Astrocyte (in vitro differentiated cells and primary cell): ENCODE results near the gene NHLRC4. TPM values are rescaled to one million over a fixed set of nuclear protein-coding genes. Genes with fewer than 3 reads are reported as not detected.

Source experiments
- DNase-seq: peaks from one replicate; pipeline ENCODE4 v3.0.0-alpha.2; 2010; ENCODE audit warnings: low read depth
- FAIRE-seq: peaks from 2 replicates; lab custom pipeline; 2011; peaks lifted over from hg19 to GRCh38; lab: Jason Lieb, UNC
- H2AFZ ChIP-seq: 2 replicates; pipeline ENCODE4 v1.6.0; 2012; ENCODE audit warnings: low read depth, low read length, inconsistent platforms
- H3K27ac ChIP-seq: 2 replicates; pipeline ENCODE4 v1.5.1; 2011; ENCODE audit warnings: low read depth, low read length, inconsistent platforms
- H3K27me3 ChIP-seq: 2 replicates; pipeline ENCODE4 v1.6.0; 2011; ENCODE audit warnings: low read length, inconsistent platforms; ENCODE audit not compliant: insufficient read depth
- H3K36me3 ChIP-seq: 2 replicates; pipeline ENCODE4 v1.5.1; 2011; ENCODE audit warnings: low read length, inconsistent platforms; ENCODE audit not compliant: insufficient read depth
- H3K4me1 ChIP-seq: 2 replicates; pipeline ENCODE4 v1.5.1; 2011; ENCODE audit warnings: low read length, inconsistent platforms; ENCODE audit not compliant: insufficient read depth
- H3K4me2 ChIP-seq: 2 replicates; pipeline ENCODE4 v1.6.0; 2012; ENCODE audit warnings: low read length, inconsistent platforms
- H3K4me3 ChIP-seq: 2 replicates; pipeline ENCODE4 v1.5.1; 2011; ENCODE audit warnings: low read depth, mild to moderate bottlenecking, low read length, inconsistent platforms; ENCODE audit not compliant: insufficient read depth
- H3K79me2 ChIP-seq: 2 replicates; pipeline ENCODE4 v1.6.0; 2012; ENCODE audit warnings: mild to moderate bottlenecking, low read length, inconsistent platforms; ENCODE audit not compliant: insufficient read depth
- H3K9ac ChIP-seq: 2 replicates; pipeline ENCODE4 v1.6.0; 2012; ENCODE audit warnings: mild to moderate bottlenecking, low read length, inconsistent platforms
- H3K9me3 ChIP-seq: 2 replicates; pipeline ENCODE4 v1.5.1; 2012; ENCODE audit warnings: low read depth, mild to moderate bottlenecking, low read length, inconsistent platforms; ENCODE audit not compliant: insufficient read depth
- H4K20me1 ChIP-seq: 2 replicates; pipeline ENCODE4 v1.6.0; 2012; ENCODE audit warnings: low read length, inconsistent platforms; ENCODE audit not compliant: insufficient read depth
- H3K27ac Mint-ChIP-seq: one replicate; pipeline ENCODE4 v1.8.0; 2021; ENCODE audit warnings: mild to moderate bottlenecking, mixed read lengths; ENCODE audit not compliant: unreplicated experiment
- H3K27me3 Mint-ChIP-seq: one replicate; pipeline ENCODE4 v1.8.0; 2021; ENCODE audit warnings: low read depth, mixed read lengths; ENCODE audit not compliant: unreplicated experiment
- H3K36me3 Mint-ChIP-seq: one replicate; pipeline ENCODE4 v1.8.0; 2021; ENCODE audit warnings: low read depth, mixed read lengths; ENCODE audit not compliant: unreplicated experiment
- H3K4me1 Mint-ChIP-seq: one replicate; pipeline ENCODE4 v1.8.0; 2021; ENCODE audit warnings: low read depth, mixed read lengths; ENCODE audit not compliant: unreplicated experiment
- H3K4me3 Mint-ChIP-seq: one replicate; pipeline ENCODE4 v1.8.0; 2021; ENCODE audit warnings: mild to moderate bottlenecking, moderate library complexity, mixed read lengths; ENCODE audit not compliant: unreplicated experiment
- H3K9me3 Mint-ChIP-seq: one replicate; pipeline ENCODE4 v1.8.0; 2021; ENCODE audit warnings: mild to moderate bottlenecking, mixed read lengths; ENCODE audit not compliant: unreplicated experiment
- CTCF ChIP-seq: IDR thresholded peaks from 2 replicates; pipeline ENCODE4 v1.5.1; 2011; ENCODE audit warnings: low read depth, mild to moderate bottlenecking, inconsistent platforms, low read length, moderate library complexity; ENCODE audit not compliant: insufficient read depth
- EZH2 ChIP-seq: IDR thresholded peaks from 2 replicates; pipeline ENCODE4 v1.6.1; 2012; ENCODE audit warnings: mild to moderate bottlenecking, low read length, inconsistent platforms; ENCODE audit not compliant: insufficient read depth
- total RNA-seq: library from RNA; stranded (reverse); gene quantifications from 2 replicates; pipeline ENCODE4 v1.2.1, GENCODE V29; 2021

The NHLRC4 gene
- total RNA-seq, 1 donor from 2014 or later, result 0.73 TPM

GRCh38 chr16:560701-561412, 5.9 kb upstream of the NHLRC4 start:
- Histone ChIP-seq H3K79me2 (no peaks in the 10 kb centered on the region), H3K36me3 (no peaks in the 10 kb centered on the region), H3K27me3 (peaks cover 21% of the 10 kb centered on the region), H3K9me3 (no peaks in the 10 kb centered on the region), H3K4me2 (no peak overlapping the region), H3K4me1 (no peaks in the 10 kb centered on the region), H3K27ac (no peak overlapping the region), H4K20me1 (no peaks in the 10 kb centered on the region), H2AFZ (no peak overlapping the region), H3K4me3 (no peak overlapping the region), H3K9ac (no peak overlapping the region)
- Mint-ChIP-seq H3K4me3 (no peak overlapping the region), H3K4me1 (no peaks in the 10 kb centered on the region), H3K9me3 (no peaks in the 10 kb centered on the region), H3K27ac (no peak overlapping the region), H3K27me3 (peaks cover 10% of the 10 kb centered on the region), H3K36me3 (no peaks in the 10 kb centered on the region)
- TF ChIP-seq EZH2 (peak; percentile 99), CTCF (no peak)
- FAIRE-seq, result no peak
- no peak for DNase-seq

DNA sequence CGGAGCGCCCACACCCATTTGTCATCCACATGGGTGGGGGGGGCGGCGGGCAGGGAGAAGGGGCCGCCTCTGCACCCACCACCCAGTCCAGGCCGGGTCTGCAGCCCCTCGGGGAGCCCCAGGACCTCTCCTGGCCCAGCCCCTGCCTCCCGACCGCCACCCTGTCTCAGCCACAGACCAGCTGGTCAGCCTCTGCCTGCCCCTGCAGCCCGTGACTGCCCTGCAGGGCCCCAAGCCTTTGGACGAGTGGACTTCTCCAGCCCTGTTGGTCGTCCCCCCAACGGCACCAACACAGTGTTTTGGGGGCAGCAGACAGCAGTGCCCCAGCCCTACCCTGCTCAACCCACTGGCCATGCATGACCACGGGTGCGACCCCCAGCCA, 5.4 kb upstream of the NHLRC4 start:
- Histone ChIP-seq H3K36me3 (no peaks in the 10 kb centered on the region), H3K27ac (no peak overlapping the region), H3K4me1 (peaks cover under 1% of the 10 kb centered on the region), H3K4me3 (no peak overlapping the region), H2AFZ (no peak overlapping the region), H3K27me3 (peaks cover 21% of the 10 kb centered on the region), H3K4me2 (no peak overlapping the region), H3K79me2 (no peaks in the 10 kb centered on the region), H4K20me1 (no peaks in the 10 kb centered on the region), H3K9ac (no peak overlapping the region), H3K9me3 (no peaks in the 10 kb centered on the region)
- Mint-ChIP-seq H3K4me1 (no peaks in the 10 kb centered on the region), H3K9me3 (no peaks in the 10 kb centered on the region), H3K27ac (no peak overlapping the region), H3K36me3 (no peaks in the 10 kb centered on the region), H3K4me3 (no peak overlapping the region), H3K27me3 (peaks cover 10% of the 10 kb centered on the region)
- TF ChIP-seq CTCF (no peak), EZH2 (no peak)
- FAIRE-seq, result no peak
- DNase-seq, result no peak
